Liver (tissue), 9 donors: ENCODE results near the gene MCM7. TPM values are rescaled to one million over a fixed set of nuclear protein-coding genes. Genes with fewer than 3 reads are reported as not detected.

Experiments
- DNase-seq: peaks from one replicate; pipeline ENCODE4 v3.0.0-alpha.2; 2017; ENCODE audit warnings: low spot score
- H3K27ac ChIP-seq, 2 donors: one replicate each; pipeline ENCODE4 v1.7.0; 2013; ENCODE audit warnings: inconsistent platforms in 2 of 2, low read length in 2 of 2, control low read depth in 1 of 2, low read depth in 1 of 2, mild to moderate bottlenecking in 1 of 2
- H3K27me3 ChIP-seq, 4 donors: one replicate each; pipeline versions ENCODE4 v1.6.1 to v1.7.0; 2013; ENCODE audit warnings: low read length in 3 of 4, inconsistent platforms in 1 of 4, mild to moderate bottlenecking in 1 of 4, moderate library complexity in 1 of 4; ENCODE audit not compliant: control insufficient read depth in 4 of 4, insufficient read depth in 4 of 4
- H3K36me3 ChIP-seq, 4 donors: one replicate each; pipeline versions ENCODE4 v1.6.1 to v1.7.0; 2013; ENCODE audit warnings: low read length in 3 of 4, mild to moderate bottlenecking in 3 of 4, low read depth in 1 of 4, moderate library complexity in 1 of 4; ENCODE audit not compliant: control insufficient read depth in 4 of 4, insufficient read depth in 3 of 4
- H3K4me1 ChIP-seq, 4 donors: one replicate each; pipeline versions ENCODE4 v1.6.1 to v1.7.0; 2013; ENCODE audit warnings: low read length in 3 of 4, mild to moderate bottlenecking in 3 of 4, moderate library complexity in 1 of 4; ENCODE audit not compliant: control insufficient read depth in 4 of 4, insufficient read depth in 4 of 4
- H3K4me3 ChIP-seq, 3 donors: one replicate each; pipeline versions ENCODE4 v1.6.1 to v1.7.0; 2013; ENCODE audit warnings: low read length in 3 of 3, control low read depth in 1 of 3, low read depth in 1 of 3, mild to moderate bottlenecking in 1 of 3
- H3K9ac ChIP-seq, 2 donors: one replicate each; pipeline ENCODE4 v1.7.0; 2013; ENCODE audit warnings: low read length in 2 of 2, mild to moderate bottlenecking in 2 of 2, moderate library complexity in 2 of 2, control low read depth in 1 of 2, low read depth in 1 of 2
- H3K9me3 ChIP-seq, 4 donors: one replicate each; pipeline versions ENCODE4 v1.6.1 to v1.7.0; 2013; ENCODE audit warnings: low read length in 3 of 4; ENCODE audit not compliant: control insufficient read depth in 4 of 4
- EGR1 ChIP-seq, 2 donors: IDR thresholded peaks; 2 replicates each; pipeline ENCODE4 v1.6.1; 2016 to 2018; ENCODE audit warnings: antibody characterized with exemption in 2 of 2, low read depth in 2 of 2
- FOXA1 ChIP-seq: IDR thresholded peaks from 2 replicates; pipeline ENCODE4 v1.6.1; 2016; ENCODE audit warnings: antibody characterized with exemption
- HNF4G ChIP-seq: IDR thresholded peaks from 2 replicates; pipeline ENCODE4 v1.6.1; 2016; ENCODE audit warnings: antibody characterized with exemption
- NR2F2 ChIP-seq: IDR thresholded peaks from 2 replicates; pipeline ENCODE4 v1.6.1; 2016; ENCODE audit warnings: antibody characterized with exemption
- RAD21 ChIP-seq, 2 donors: IDR thresholded peaks; 2 replicates each; pipeline ENCODE4 v1.6.1; 2016; ENCODE audit warnings: antibody characterized with exemption in 2 of 2, mild to moderate bottlenecking in 2 of 2
- SP1 ChIP-seq: IDR thresholded peaks from 2 replicates; pipeline ENCODE4 v1.6.1; 2018; ENCODE audit warnings: antibody characterized with exemption, mild to moderate bottlenecking
- TAF1 ChIP-seq: conservative IDR thresholded peaks from 2 replicates; pipeline ENCODE4 v1.6.1; 2016; ENCODE audit warnings: antibody characterized with exemption, mild to moderate bottlenecking
- WGBS: extraction: QIAGEN DNeasy Blood & Tissue Kit; methylation state at CpG from one replicate; pipeline ENCODE4 v1.1.7; 2013; 5-methylcytosine and 5-hydroxymethylcytosine counted together
- polyA plus RNA-seq, 2 donors: library from polyadenylated mRNA; stranded (reverse) in 1 of 2; unstranded in 1 of 2; fragments of 200-250 nt in 1 of 2; fragments of >200 nt in 1 of 2; fragmentation: Nextera tagmentation in 1 of 2; extraction: Ambion mirVana in 1 of 2; gene quantifications; one replicate each; pipeline versions ENCODE4 v1.2.1 to v1.2.3, GENCODE V29; 2013 to 2015
- total RNA-seq, 2 donors: library from RNA; depleted of rRNA; stranded (reverse); fragments of >200 nt; gene quantifications; one replicate each; pipeline ENCODE4 v1.2.3, GENCODE V29; 2014
- TF ChIP-seq, protein P1 (sequence below): fragments of 150-350 bp; IDR thresholded peaks from 2 replicates; pipeline ENCODE4 v1.5.1; 2017; ENCODE audit warnings: improper control_type of control experiment, low read depth, low read length; ENCODE audit not compliant: missing input control
- TF ChIP-seq, protein P2 (sequence below): IDR thresholded peaks from 2 replicates; pipeline ENCODE4 v1.6.1; 2016; ENCODE audit warnings: antibody characterized with exemption
- TF ChIP-seq, protein P3 (sequence below): IDR thresholded peaks from 2 replicates; pipeline ENCODE4 v1.6.1; 2016; ENCODE audit warnings: antibody characterized with exemption
- donor health status: healthy.
- donor health status: healthy.
- donor health status: healthy.
- donor health status: healthy.
- donor health status: healthy.

The MCM7 gene
- total and polyA plus RNA-seq, 4 donors, result 12.6 to 143 (median 17.6) TPM

- H3K4me1 ChIP-seq, result peaks cover 9 to 30% (median 17%) of the 10 kb centered on the region in 4 donors
- TF ChIP-seq NR2F2 (no peak), EGR1 (IDR thresholded peaks at IDR 0.05; ENCODE audit: low read depth in 2 of 2) (no peak), FOXA1 (no peak), SP1 (no peak)
- TF ChIP-seq, protein P1, sequence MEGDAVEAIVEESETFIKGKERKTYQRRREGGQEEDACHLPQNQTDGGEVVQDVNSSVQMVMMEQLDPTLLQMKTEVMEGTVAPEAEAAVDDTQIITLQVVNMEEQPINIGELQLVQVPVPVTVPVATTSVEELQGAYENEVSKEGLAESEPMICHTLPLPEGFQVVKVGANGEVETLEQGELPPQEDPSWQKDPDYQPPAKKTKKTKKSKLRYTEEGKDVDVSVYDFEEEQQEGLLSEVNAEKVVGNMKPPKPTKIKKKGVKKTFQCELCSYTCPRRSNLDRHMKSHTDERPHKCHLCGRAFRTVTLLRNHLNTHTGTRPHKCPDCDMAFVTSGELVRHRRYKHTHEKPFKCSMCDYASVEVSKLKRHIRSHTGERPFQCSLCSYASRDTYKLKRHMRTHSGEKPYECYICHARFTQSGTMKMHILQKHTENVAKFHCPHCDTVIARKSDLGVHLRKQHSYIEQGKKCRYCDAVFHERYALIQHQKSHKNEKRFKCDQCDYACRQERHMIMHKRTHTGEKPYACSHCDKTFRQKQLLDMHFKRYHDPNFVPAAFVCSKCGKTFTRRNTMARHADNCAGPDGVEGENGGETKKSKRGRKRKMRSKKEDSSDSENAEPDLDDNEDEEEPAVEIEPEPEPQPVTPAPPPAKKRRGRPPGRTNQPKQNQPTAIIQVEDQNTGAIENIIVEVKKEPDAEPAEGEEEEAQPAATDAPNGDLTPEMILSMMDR, result no peak
- TF ChIP-seq, protein P2, sequence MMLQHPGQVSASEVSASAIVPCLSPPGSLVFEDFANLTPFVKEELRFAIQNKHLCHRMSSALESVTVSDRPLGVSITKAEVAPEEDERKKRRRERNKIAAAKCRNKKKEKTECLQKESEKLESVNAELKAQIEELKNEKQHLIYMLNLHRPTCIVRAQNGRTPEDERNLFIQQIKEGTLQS, result no peak
- TF ChIP-seq, protein P3, sequence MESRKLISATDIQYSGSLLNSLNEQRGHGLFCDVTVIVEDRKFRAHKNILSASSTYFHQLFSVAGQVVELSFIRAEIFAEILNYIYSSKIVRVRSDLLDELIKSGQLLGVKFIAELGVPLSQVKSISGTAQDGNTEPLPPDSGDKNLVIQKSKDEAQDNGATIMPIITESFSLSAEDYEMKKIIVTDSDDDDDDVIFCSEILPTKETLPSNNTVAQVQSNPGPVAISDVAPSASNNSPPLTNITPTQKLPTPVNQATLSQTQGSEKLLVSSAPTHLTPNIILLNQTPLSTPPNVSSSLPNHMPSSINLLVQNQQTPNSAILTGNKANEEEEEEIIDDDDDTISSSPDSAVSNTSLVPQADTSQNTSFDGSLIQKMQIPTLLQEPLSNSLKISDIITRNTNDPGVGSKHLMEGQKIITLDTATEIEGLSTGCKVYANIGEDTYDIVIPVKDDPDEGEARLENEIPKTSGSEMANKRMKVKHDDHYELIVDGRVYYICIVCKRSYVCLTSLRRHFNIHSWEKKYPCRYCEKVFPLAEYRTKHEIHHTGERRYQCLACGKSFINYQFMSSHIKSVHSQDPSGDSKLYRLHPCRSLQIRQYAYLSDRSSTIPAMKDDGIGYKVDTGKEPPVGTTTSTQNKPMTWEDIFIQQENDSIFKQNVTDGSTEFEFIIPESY, result no peak
- no peaks in the 10 kb centered on the region for H3K9me3 ChIP-seq
- no peak for DNase-seq
- H3K9ac ChIP-seq, result peak overlapping the region; percentile 80 to 88
- H3K4me3 ChIP-seq, result peak overlapping the region; percentile 80 to 90 (median 88)
- H3K27ac ChIP-seq, result peak overlapping the region; percentile 96 to 99
- WGBS, result 15% methylated on average over 29 of the region's 29 CpGs
- no peaks in the 10 kb centered on the region for H3K36me3 ChIP-seq
- H3K27me3 ChIP-seq, result no peaks in the 10 kb centered on the region
Observed at GRCh38 chr7:100126239-100126930, 25.2 kb upstream of the MCM7 start.

- Histone ChIP-seq H3K27me3 (no peaks in the 10 kb centered on the region), H3K9me3 (no peaks in the 10 kb centered on the region), H3K4me3 (no peak overlapping the region), H3K27ac (no peak overlapping the region), H3K4me1 (peaks cover 9 to 37% (median 24%) of the 10 kb centered on the region in 4 donors), H3K36me3 (no peaks in the 10 kb centered on the region), H3K9ac (no peak overlapping the region)
- DNase-seq, result peak; percentile 55
- WGBS, result 80% methylated on average over 4 of the region's 4 CpGs
- TF ChIP-seq, protein P2, result no peak
- no peak for TF ChIP-seq HNF4G
- TF ChIP-seq EGR1 (IDR thresholded peaks at IDR 0.05; ENCODE audit: low read depth in 2 of 2), result no peak
- TF ChIP-seq RAD21 (IDR thresholded peaks at IDR 0.05), result no peak
- TF ChIP-seq FOXA1, result no peak
- no peak for TF ChIP-seq TAF1
Observed at GRCh38 chr7:100124301-100125230, 23.4 kb upstream of the MCM7 start.
